Ovary (tissue), 9 donors: ENCODE measurements around the gene STAT1. TPM values are rescaled to one million over a fixed set of nuclear protein-coding genes. Genes with fewer than 3 reads are reported as not detected.

Source experiments
- DNase-seq, 5 donors: peaks; one replicate each; pipeline ENCODE4 v3.0.0-alpha.2; 2019 to 2020
- H3K27ac ChIP-seq, 2 donors: fragments of 200-600 bp; one replicate each; pipeline versions ENCODE4 v1.5.1 to v1.8.0; 2019 to 2022
- H3K27me3 ChIP-seq: fragments of 200-600 bp; one replicate; pipeline ENCODE4 v1.8.0; 2022
- H3K36me3 ChIP-seq: fragments of 200-600 bp; sonication (generic); one replicate; pipeline ENCODE4 v1.5.1; 2019
- H3K4me1 ChIP-seq: one replicate; pipeline ENCODE4 v1.8.1; 2013; ENCODE audit warnings: mild to moderate bottlenecking, moderate library complexity; ENCODE audit not compliant: insufficient read depth
- H3K4me3 ChIP-seq: fragments of 200-600 bp; sonication (generic); one replicate; pipeline ENCODE4 v1.5.1; 2017
- H3K9me3 ChIP-seq, 2 donors: fragments of 200-600 bp in 1 of 2; sonication (generic) in 1 of 2; one replicate each; pipeline versions ENCODE4 v1.5.1 to v1.8.1; 2013 to 2019; ENCODE audit warnings: mild to moderate bottlenecking in 1 of 2, moderate library complexity in 1 of 2
- CTCF ChIP-seq, 3 donors: fragments of 450-650 bp in 2 of 3; fragments of 200-600 bp in 1 of 3; IDR thresholded peaks; one replicate each; pipeline versions ENCODE4 v1.5.1 to v1.8.0; 2016 to 2022; ENCODE audit warnings: antibody characterized with exemption in 3 of 3, mild to moderate bottlenecking in 1 of 3
- EP300 ChIP-seq: sonication (generic); formaldehyde crosslinking; IDR thresholded peaks from one replicate; pipeline ENCODE4 v1.6.1; 2017; ENCODE audit warnings: antibody characterized with exemption
- POLR2A ChIP-seq: fragments of 450-650 bp; IDR thresholded peaks from one replicate; pipeline ENCODE4 v1.6.1; 2017; ENCODE audit warnings: antibody characterized with exemption, mild to moderate bottlenecking, moderate library complexity
- WGBS, 3 donors: extraction: QIAGEN DNeasy Blood & Tissue Kit in 1 of 3; methylation state at CpG; one replicate each; pipeline versions ENCODE4 v1.1.5 to v1.1.7; 2013 to 2017; 5-methylcytosine and 5-hydroxymethylcytosine counted together
- intact Hi-C, 4 donors: fragments of 100-400 bp; cut with DNase I; formaldehyde crosslinking; loops; one replicate each; pipeline versions ENCODE4 v1.11.0 to v1.15.1; 2022 to 2023
- polyA plus RNA-seq, 2 donors: library from polyadenylated mRNA; stranded (reverse); fragments of 200-250 nt in 1 of 2; fragments of 350-450 nt in 1 of 2; fragmentation: Illumina TruSeq in 1 of 2; extraction: RNeasy Lipid Tissue Mini Kit (QIAGEN cat#74804) in 1 of 2; gene quantifications; one replicate each; pipeline ENCODE4 v1.2.3, GENCODE V29; 2013 to 2014
- total RNA-seq, 7 donors: library from RNA; depleted of rRNA in 2 of 7; stranded (reverse); fragments of >200 nt in 2 of 7; fragmentation: NEBNext Ultra II Directional in 3 of 7; extraction: Animal tissue kit (Norgen Biotek cat#: 25700) in 3 of 7; gene quantifications; one replicate each; pipeline versions ENCODE4 v1.1.0 to v1.2.4, GENCODE V29; 2016 to 2023
- donor health status: DM: no; HTN: no; CAD: no; lungs with moderate emphysema.
- donor health status: DM: no; HTN: no; CAD: no.
- donor health status: Bipolar disorder and iron deficiency.
- donor health status: DM: yes; HTN: yes; CAD: no.
- donor health status: DM: no; HTN: no; CAD: no.
- donor health status: DM: yes; HTN: yes; CAD: no.

The STAT1 gene
- total and polyA plus RNA-seq, 9 donors: 27.3 to 89.2 (median 46.4) TPM

- Histone ChIP-seq H3K36me3 (no peaks in the 10 kb centered on the region), H3K27me3 (no peaks in the 10 kb centered on the region), H3K4me1 (no peaks in the 10 kb centered on the region), H3K4me3 (no peak overlapping the region), H3K9me3 (no peaks in the 10 kb centered on the region), H3K27ac (no peak overlapping the region)
- 96 to 100% (median 97%) methylated on average over 1 of the region's 1 CpG for WGBS, 3 donors
- no peak for DNase-seq
- no peak for TF ChIP-seq EP300
- no peak for TF ChIP-seq CTCF (IDR thresholded peaks at IDR 0.05)
- TF ChIP-seq POLR2A: no peak
- intact Hi-C loops: no loop called here
Measured at GRCh38 chr2:190981733-190982132, 32.2 kb downstream of the STAT1 start.

GRCh38 chr2:190981333-190981732 is 32.6 kb downstream of the STAT1 start:
- TF ChIP-seq CTCF (IDR thresholded peaks at IDR 0.05) (no peak), EP300 (no peak), POLR2A (no peak)
- 84 to 92% (median 87%) methylated on average over 6 of the region's 6 CpGs for WGBS, 3 donors
- Histone ChIP-seq H3K27me3 (no peaks in the 10 kb centered on the region), H3K36me3 (no peaks in the 10 kb centered on the region), H3K4me3 (no peak overlapping the region), H3K27ac (no peak overlapping the region), H3K9me3 (no peaks in the 10 kb centered on the region), H3K4me1 (no peaks in the 10 kb centered on the region)
- no peak for DNase-seq
- intact Hi-C loops: no loop called here

DNA sequence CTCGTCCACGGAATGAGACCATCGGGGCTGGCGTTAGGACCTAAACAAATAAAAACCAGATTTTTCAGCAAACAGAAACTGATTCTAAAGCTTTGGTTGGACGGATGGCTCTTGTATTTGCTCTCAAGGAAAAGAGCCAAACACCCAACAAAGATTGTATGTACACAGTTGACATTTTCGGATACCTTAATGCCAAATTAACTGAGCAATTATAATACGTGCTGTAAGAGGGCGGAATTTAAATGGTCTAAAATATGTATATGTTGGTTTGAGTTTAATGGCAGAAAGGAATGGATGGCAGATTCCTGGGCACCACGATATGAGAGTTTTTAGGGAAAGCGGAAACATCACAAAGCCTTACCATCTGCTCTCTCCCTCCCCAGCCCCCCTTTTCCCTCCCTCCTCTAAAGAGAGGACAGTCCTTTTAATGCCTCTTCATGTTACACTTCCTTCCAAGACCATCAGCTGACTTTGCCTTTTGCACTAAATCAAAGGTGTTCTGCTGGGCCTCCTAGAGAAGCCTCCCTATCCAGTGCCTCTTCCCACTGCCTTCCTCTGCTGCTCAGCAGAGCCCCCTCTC is 33.3 kb downstream of the STAT1 start:
- intact Hi-C loops: no loop called here
- H3K4me3 ChIP-seq: no peak overlapping the region
- H3K9me3 ChIP-seq: no peaks in the 10 kb centered on the region
- no peak for DNase-seq
- no peaks in the 10 kb centered on the region for H3K27me3 ChIP-seq
- 38 to 62% (median 48%) methylated on average over 10 of the region's 10 CpGs for WGBS, 3 donors
- no peaks in the 10 kb centered on the region for H3K36me3 ChIP-seq
- no peak for TF ChIP-seq POLR2A
- peak overlapping the region in 1 of 2 donors; percentile 54 for H3K27ac ChIP-seq
- no peaks in the 10 kb centered on the region for H3K4me1 ChIP-seq

DNA sequence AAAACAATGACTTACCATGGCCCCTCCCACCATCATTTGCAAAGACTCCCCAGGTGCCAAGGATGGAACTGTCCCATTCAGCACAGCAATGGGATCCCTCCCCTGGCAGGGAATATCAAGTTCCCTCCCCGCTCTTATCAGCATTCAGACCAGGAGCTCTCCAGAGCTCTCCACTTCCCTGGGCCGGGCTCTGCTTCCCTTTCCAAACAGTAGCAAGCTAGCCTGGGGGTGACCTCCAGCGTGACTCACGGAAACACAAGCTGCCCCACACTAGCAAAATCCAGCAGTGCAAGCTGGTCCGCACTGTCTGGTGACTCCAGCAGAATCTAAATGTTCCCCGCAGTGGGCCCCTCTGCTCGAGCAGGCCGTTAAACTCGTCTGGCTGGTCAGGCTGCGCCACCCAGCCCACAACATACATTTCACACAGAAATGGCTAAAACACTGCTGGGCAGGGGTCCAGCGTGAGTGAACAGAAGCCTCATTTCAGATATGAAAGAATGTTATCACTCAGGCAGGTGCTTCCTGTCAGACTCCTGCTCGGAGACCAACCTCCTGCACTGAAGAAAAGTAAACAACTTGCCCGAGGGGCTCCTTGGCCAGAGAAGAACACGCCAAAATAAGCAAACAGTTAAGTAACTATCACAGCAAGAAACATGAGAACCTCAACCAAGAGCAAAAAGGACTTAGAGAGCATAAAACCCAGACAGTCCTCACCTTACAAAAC is 33.9 kb downstream of the STAT1 start:
- no peak for TF ChIP-seq CTCF (IDR thresholded peaks at IDR 0.05)
- TF ChIP-seq EP300: no peak
- TF ChIP-seq POLR2A: no peak
- H3K4me3 ChIP-seq: no peak overlapping the region
- intact Hi-C loops: no loop called here
- DNase-seq: peak; percentile 68 to 86 (median 80)
- H3K27me3 ChIP-seq: no peaks in the 10 kb centered on the region
- peak overlapping the region; percentile 28 to 54 for H3K27ac ChIP-seq
- WGBS, 3 donors: 6 to 21% (median 8%) methylated on average over 14 of the region's 14 CpGs
- no peaks in the 10 kb centered on the region for H3K4me1 ChIP-seq
- no peaks in the 10 kb centered on the region for H3K9me3 ChIP-seq
- H3K36me3 ChIP-seq: no peaks in the 10 kb centered on the region

GRCh38 chr2:190978389-190979053 is 35.5 kb downstream of the STAT1 start:
- no peak for TF ChIP-seq EP300
- no peak for TF ChIP-seq POLR2A
- no peak for TF ChIP-seq CTCF (IDR thresholded peaks at IDR 0.05)
- no peak overlapping the region for H3K4me3 ChIP-seq
- no peaks in the 10 kb centered on the region for H3K27me3 ChIP-seq
- 94 to 95% (median 94%) methylated on average over 17 of the region's 17 CpGs for WGBS, 3 donors
- intact Hi-C loops: no loop called here
- H3K36me3 ChIP-seq: no peaks in the 10 kb centered on the region
- no peaks in the 10 kb centered on the region for H3K9me3 ChIP-seq
- no peaks in the 10 kb centered on the region for H3K4me1 ChIP-seq
- DNase-seq: no peak
- H3K27ac ChIP-seq: no peak overlapping the region
